Activated CD4-positive, alpha-beta T cell treated with anti-CD3 and anti-CD28 coated beads, Interleukin-2, Interleukin-4, amounts not matched to agents 100 ng/mL and 50 ng/mL, durations not matched to agents 16 hours and 8 hours (primary cell): Measurements from ENCODE around the gene AQP12A.
"Not testable (repeated sequence)": the region's sequence is repeated elsewhere in the genome, so short reads cannot be mapped to it uniquely, and the experiment has no call there.

Source experiments
- DNase-seq: peaks from one replicate; pipeline ENCODE4 v3.0.0-alpha.2; 2020; ENCODE audit warnings: low spot score

AQP12A gene

GRCh38 chr2:240659883-240660282 is 31.8 kb upstream of the AQP12A start:
- DNase-seq = not testable (repeated sequence)

- DNase-seq = no peak
Measured at GRCh38 chr2:240662681-240663080, 29.0 kb upstream of the AQP12A start.

GRCh38 chr2:240663546-240664190 is 28.0 kb upstream of the AQP12A start:
- no peak for DNase-seq

GRCh38 chr2:240664622-240665021 is 27.0 kb upstream of the AQP12A start:
- no peak for DNase-seq

GRCh38 chr2:240670402-240670801 is 21.3 kb upstream of the AQP12A start:
- DNase-seq = no peak

- no peak for DNase-seq
Measured at GRCh38 chr2:240670950-240671349, 20.7 kb upstream of the AQP12A start.

- no peak for DNase-seq
Measured at GRCh38 chr2:240672076-240672700, 19.5 kb upstream of the AQP12A start.

DNA sequence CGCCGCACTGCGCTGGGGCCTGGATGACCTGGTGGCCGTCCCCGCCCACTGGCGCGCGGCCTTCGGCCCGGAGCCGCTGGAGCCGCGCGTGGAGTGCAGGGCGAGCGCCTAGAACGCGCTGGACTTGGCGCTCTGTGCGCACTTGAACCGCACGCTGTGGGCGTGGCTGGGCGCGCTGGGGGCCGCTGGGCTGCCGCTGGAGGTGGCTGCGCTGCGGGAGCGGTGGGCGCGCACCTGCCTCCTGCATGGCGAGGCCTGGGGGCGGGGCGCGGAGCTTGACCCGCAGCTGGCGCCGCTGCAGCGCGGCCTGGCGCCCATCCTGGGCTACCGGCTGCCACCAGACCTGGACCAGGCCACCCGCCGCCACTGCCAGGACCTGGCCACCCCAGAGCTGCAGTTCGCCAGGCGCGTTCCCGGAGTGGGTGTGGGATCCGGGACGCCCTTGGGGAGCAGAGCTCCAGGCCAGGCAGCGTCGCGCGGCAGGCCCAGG is 18.9 kb upstream of the AQP12A start:
- no peak for DNase-seq

GRCh38 chr2:240674461-240675184 is 17.0 kb upstream of the AQP12A start:
- DNase-seq = not testable (repeated sequence)

GRCh38 chr2:240675345-240675744 is 16.3 kb upstream of the AQP12A start:
- not testable (repeated sequence) for DNase-seq

DNA sequence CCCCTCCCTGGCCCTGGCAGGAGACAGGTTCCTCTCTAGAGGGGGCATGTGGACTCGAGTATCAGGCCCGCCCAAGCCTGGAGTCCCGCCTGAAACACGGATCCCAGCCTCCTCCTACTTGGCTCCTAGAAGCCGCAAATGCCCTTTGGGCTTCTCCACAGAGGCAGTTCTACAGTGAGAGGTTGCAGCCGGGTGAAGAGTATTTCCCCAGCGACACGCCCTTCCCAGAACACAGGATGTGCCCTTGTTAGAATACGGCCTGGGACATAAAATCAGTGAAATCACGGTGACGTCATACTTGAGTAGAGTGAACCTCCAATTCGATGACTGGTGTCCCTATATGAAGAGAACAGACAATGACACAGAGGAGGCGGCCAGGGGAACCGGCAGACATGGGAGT is 13.6 kb upstream of the AQP12A start:
- DNase-seq = not testable (repeated sequence)

DNA sequence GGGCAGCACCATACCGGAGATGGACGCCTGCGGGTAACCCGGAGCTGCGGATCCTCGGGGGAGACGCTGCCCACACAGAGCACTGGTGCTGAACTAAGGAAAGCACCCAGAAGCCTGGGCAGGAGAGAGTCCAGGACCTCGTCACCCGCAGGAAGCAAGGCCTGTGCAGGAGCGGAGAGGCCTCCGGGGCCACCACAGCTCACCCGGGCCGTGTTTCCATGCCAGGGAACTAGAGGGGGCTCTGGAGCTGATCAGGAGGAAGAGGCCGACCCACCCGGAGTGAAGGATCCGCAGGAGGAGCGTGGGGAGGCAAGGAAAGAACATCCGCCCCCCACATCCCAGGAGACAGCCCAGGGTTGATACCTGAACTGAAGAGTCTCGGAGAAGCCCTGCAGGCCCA is 12.8 kb upstream of the AQP12A start:
- DNase-seq = not testable (repeated sequence)

DNA sequence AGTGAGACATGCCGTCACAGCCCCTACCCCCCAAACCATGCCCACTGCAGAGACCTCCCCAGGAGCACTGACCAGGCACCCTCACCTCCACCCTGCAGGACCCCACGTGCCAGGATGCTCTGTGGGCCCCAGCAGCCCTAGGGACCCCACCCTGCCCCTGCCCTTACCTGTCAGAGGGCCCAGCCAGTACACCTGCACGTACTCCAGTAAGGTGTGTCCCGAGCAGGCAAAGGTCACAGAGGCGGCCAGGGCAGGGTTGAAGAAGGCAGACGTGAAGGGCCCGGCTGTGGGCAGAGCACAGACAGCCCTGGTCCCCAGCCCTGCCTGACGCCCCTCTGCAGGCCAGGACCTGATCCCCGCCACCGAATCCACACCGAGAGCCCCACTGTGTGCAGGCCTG is 11.5 kb upstream of the AQP12A start:
- DNase-seq = not testable (repeated sequence)

GRCh38 chr2:240682431-240683224 is 9.0 kb upstream of the AQP12A start, which contains the start of gene AQP12B:
Gene AQP12B (minus strand): TSS chr2:240682885. CDS start chr2:240682837, 48 bp downstream.
- DNase-seq = not testable (repeated sequence)

- DNase-seq = not testable (repeated sequence)
Measured at GRCh38 chr2:240683329-240683979, 8.2 kb upstream of the AQP12A start.

DNA sequence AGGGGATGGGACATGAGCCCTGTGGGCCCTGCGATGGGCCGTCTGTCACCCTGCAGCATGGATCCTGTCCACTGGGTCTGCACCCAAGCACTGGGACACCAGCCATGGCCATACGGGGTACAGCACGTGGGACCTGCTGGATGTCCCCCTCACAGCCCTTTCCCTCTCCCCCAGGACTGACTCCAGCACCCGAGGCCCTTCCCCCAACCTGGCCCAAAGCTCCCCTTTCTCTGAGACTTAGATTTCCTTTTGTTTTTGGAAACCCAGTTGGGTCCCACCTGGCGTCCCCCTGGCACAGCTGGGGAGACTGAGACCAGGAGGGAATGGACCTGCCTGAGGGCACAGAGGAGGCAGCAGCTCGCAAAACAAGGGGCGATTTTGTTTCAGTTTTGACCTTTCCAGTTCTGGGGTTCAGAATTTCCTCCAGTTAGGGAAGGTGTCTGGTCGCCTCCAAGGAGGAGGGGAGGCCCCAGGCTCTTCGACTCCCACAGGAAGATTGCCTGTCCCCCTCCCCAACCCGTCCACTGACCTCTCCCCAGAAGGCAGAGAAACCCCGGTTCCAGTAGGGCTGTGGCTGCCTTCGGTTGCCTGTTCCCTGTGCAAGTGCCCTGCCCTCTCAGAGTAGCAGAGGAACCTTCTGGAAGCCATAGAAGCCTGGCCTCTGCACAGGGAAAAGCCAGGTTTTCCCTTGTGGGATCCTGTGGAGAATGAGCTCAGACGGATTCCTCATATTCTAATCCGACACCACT is 7.5 kb upstream of the AQP12A start:
- not testable (repeated sequence) for DNase-seq

DNA sequence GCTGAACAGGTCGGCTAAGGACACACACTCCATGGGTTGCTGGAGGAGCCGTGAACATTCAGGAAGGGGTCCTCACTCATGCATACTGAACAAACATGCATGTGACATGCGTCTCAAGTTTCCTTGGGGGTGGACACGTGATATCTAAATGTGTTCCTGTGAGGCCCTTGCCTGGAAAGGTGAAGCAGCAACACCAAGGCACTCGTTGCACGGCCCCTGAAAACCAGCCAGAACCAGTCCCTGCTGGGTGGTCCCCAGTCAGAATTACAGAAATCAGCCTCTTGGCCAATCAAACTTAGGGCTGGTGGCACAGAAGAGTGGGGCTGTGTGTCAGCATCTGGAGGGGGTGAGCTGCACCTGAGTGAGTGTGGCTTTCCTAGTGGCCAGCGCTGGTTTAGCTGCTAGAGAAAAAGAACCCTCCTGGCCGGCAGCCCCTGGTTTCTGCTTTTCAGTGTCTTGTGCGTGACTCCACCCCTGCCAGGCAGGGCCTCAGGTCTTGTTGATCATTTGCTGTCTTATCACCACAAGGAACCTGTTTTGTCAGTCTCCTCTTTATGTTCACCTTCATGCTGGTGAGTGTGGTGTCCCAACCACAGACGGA is 5.8 kb upstream of the AQP12A start:
- DNase-seq = no peak

DNA sequence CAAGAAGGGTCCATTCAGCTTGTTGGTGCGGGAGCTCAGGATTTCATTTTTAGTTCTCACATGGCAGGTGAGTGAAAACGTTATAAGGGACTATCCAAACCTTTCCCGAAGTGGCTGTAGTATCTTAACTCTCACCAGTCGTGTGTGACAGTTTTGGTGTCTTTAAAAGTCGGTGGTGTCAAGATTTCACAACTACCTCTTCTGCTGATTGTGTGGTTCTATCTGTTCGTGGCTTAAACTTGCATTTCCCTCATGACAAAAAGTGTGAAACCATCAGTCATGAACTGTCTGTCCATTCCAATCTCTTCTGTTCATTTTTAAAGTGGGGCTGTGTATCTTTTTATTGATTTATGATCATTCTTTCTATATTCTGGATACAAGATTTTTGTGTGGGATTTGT is 5.2 kb upstream of the AQP12A start:
- DNase-seq = no peak

GRCh38 chr2:240687045-240687740 is 4.5 kb upstream of the AQP12A start:
- no peak for DNase-seq
